ENCODE measurements around the gene HECTD2. TPM values are rescaled to one million over a fixed set of nuclear protein-coding genes. Genes with fewer than 3 reads are reported as not detected.
A peak's percentile ranks its signal among the peaks of the same experiment; 100 is the strongest.
"Not testable (repeated sequence)": the region's sequence is repeated elsewhere in the genome, so short reads cannot be mapped to it uniquely, and the experiment has no call there.

The HECTD2 gene
- total RNA-seq, 1 experiment from 2014 or later, result 2.0 TPM

DNA sequence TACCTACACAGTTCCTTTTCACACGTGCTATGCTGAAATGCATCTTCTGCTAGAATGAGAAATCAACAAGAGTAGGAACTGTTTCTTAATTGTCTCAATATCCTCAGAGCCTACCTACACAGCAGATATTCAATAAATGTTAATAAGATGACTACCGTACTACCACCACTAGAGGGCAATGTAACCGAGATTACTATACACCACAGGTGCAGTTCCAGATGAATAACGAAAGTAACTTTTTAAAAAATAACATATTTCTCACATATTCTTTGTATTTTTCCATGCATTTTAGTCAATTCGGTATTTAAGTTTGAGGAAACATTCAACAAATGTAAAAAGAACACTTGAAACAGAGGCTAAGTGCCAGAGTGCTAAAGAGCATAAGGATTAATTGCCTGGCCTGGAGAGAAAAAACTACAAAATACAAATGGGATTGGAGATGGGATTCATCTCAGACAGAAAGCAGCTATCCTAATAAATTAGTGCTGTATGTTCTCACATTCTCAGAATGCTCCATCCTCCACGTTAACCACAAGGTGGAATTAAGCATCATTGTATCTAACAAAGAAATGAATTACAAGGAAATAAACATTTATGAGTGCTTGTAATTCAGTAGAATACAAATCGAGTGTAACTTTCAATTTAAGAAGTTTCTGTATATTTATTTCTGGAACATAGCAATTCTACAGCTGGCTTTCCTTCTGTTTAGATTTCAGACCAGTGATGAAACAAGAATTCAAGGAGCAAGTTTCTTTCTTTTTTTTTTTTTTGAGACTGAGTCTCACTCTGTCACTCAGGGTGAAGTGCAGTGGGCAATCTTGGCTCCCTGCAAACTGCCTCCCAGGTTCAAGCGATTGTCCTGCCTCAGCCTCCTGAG is 20.3 kb upstream of the HECTD2 start:
- intact Hi-C loops (cut with micrococcal nuclease; ENCODE audit: unreplicated experiment), result loop anchor here (1.0 to 5.0 kb wide), 4 partner anchors 19 to 523 kb away; no protein-coding TSS in a partner anchor
- BruUV-seq (replicated peaks), result no TSS peak
- Histone ChIP-seq H3K4me3 (ENCODE audit: low read depth, low read length) (no peak overlapping the region), H3K4me1 (peaks cover 5% of the 10 kb centered on the region; the same call in 1 of the 2 replicates), H3K36me3 (ENCODE audit: control insufficient read depth, insufficient read depth, low read length) (no peaks in the 10 kb centered on the region), H3K27me3 (replicated peaks; ENCODE audit: control insufficient read depth, insufficient read depth, low read length) (peaks cover 1% of the 10 kb centered on the region; the same call in 1 of the 2 replicates), H3K9me3 (no peaks in the 10 kb centered on the region)
- Mint-ChIP-seq H3K4me1 (ENCODE audit: low read depth, unreplicated experiment) (no peaks in the 10 kb centered on the region), H3K36me3 (ENCODE audit: insufficient read depth, unreplicated experiment) (no peaks in the 10 kb centered on the region), H3K27me3 (ENCODE audit: insufficient read depth, unreplicated experiment) (peaks cover 19% of the 10 kb centered on the region), H3K27ac (ENCODE audit: unreplicated experiment) (no peak overlapping the region), H3K4me3 (ENCODE audit: unreplicated experiment) (no peak overlapping the region), H3K9me3 (ENCODE audit: unreplicated experiment) (no peaks in the 10 kb centered on the region)
- CTCF ChIA-PET, result no interaction called here
- DNase-seq, result peak in 1 of 2 experiments; percentile 59
- POLR2A ChIA-PET, result no interaction called here
- TF ChIP-seq, protein P1, sequence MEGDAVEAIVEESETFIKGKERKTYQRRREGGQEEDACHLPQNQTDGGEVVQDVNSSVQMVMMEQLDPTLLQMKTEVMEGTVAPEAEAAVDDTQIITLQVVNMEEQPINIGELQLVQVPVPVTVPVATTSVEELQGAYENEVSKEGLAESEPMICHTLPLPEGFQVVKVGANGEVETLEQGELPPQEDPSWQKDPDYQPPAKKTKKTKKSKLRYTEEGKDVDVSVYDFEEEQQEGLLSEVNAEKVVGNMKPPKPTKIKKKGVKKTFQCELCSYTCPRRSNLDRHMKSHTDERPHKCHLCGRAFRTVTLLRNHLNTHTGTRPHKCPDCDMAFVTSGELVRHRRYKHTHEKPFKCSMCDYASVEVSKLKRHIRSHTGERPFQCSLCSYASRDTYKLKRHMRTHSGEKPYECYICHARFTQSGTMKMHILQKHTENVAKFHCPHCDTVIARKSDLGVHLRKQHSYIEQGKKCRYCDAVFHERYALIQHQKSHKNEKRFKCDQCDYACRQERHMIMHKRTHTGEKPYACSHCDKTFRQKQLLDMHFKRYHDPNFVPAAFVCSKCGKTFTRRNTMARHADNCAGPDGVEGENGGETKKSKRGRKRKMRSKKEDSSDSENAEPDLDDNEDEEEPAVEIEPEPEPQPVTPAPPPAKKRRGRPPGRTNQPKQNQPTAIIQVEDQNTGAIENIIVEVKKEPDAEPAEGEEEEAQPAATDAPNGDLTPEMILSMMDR (IDR thresholded peaks at IDR 0.05; ENCODE audit: insufficient read depth in 1 of 2, low read depth in 1 of 2, low read length in 1 of 2, severe bottlenecking in 1 of 2, unreplicated experiment in 1 of 2), result peak; percentile 49 to 53

DNA sequence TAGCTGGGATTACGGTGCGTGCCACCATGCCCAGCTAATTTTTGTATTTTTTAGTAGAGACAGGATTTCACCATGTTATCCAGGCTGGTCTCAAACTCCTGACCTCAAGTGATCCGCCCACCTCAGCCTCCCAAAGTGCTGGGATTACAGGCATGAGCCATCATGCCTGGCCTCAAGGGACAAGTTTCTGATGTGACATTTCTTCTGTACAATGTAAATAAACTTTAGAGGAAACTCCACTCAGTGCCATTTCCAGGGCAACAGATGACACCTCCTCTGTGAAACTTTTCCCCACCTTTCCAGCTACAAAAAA is 19.7 kb upstream of the HECTD2 start:
- BruUV-seq (replicated peaks); H3K4me1 Mint-ChIP-seq (ENCODE audit: low read depth, unreplicated experiment); H3K4me3 Mint-ChIP-seq (ENCODE audit: unreplicated experiment); POLR2A ChIA-PET; CTCF ChIA-PET; H3K27me3 ChIP-seq (replicated peaks; ENCODE audit: control insufficient read depth, insufficient read depth, low read length); DNase-seq; H3K4me1 ChIP-seq; H3K9me3 Mint-ChIP-seq (ENCODE audit: unreplicated experiment); H3K9me3 ChIP-seq; H3K4me3 ChIP-seq (ENCODE audit: low read depth, low read length); H3K36me3 Mint-ChIP-seq (ENCODE audit: insufficient read depth, unreplicated experiment); intact Hi-C loops (cut with micrococcal nuclease; ENCODE audit: unreplicated experiment); H3K36me3 ChIP-seq (ENCODE audit: control insufficient read depth, insufficient read depth, low read length); H3K27ac Mint-ChIP-seq (ENCODE audit: unreplicated experiment): not testable (repeated sequence)
- H3K27me3 Mint-ChIP-seq (ENCODE audit: insufficient read depth, unreplicated experiment), result peaks cover 17% of the 10 kb centered on the region

DNA sequence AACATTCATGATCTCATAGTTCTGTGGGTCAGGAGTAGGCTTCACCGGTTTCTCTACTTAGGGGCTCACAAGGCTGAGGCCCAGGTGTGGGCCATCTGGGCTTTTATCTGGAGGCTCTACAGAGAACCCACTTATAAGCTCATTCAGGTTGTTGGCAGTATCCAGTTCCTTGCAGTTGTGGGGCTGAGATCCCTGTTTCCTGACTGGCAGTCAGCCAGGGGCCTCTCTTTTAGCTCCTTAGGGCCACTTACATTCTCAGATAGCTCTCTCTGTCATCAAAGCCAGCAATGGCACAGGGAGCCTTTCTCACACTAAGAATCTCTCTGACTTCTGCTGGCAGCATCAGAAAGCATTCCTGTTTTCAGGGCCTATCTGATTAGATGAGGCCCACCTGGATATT is 18.2 kb upstream of the HECTD2 start:
- ChIA-PET POLR2A (no interaction called here), CTCF (interaction anchor here (0.6 kb wide), 1 partner anchor 283 kb away, joined by 4 read pairs; no protein-coding TSS in a partner anchor)
- intact Hi-C loops (cut with micrococcal nuclease; ENCODE audit: unreplicated experiment), result no loop called here
- Mint-ChIP-seq H3K36me3 (ENCODE audit: insufficient read depth, unreplicated experiment) (no peaks in the 10 kb centered on the region), H3K9me3 (ENCODE audit: unreplicated experiment) (no peaks in the 10 kb centered on the region), H3K27ac (ENCODE audit: unreplicated experiment) (no peak overlapping the region), H3K27me3 (ENCODE audit: insufficient read depth, unreplicated experiment) (peaks cover 9% of the 10 kb centered on the region), H3K4me3 (ENCODE audit: unreplicated experiment) (no peak overlapping the region), H3K4me1 (ENCODE audit: low read depth, unreplicated experiment) (no peaks in the 10 kb centered on the region)
- no peak overlapping the region for H3K4me3 ChIP-seq (ENCODE audit: low read depth, low read length)
- no peaks in the 10 kb centered on the region for H3K27me3 ChIP-seq (replicated peaks; ENCODE audit: control insufficient read depth, insufficient read depth, low read length)
- no TSS peak for BruUV-seq (replicated peaks)
- peaks cover 5% of the 10 kb centered on the region; the same call in 1 of the 2 replicates for H3K4me1 ChIP-seq
- no peak for DNase-seq
- H3K9me3 ChIP-seq, result no peaks in the 10 kb centered on the region
- H3K36me3 ChIP-seq (ENCODE audit: control insufficient read depth, insufficient read depth, low read length), result no peaks in the 10 kb centered on the region
- TF ChIP-seq, protein P1 (IDR thresholded peaks at IDR 0.05; ENCODE audit: insufficient read depth in 1 of 2, low read depth in 1 of 2, low read length in 1 of 2, severe bottlenecking in 1 of 2, unreplicated experiment in 1 of 2), result no peak

Measured in Caco-2 (cell line).